ENCODE measurements around the gene PTPRD.

DNA sequence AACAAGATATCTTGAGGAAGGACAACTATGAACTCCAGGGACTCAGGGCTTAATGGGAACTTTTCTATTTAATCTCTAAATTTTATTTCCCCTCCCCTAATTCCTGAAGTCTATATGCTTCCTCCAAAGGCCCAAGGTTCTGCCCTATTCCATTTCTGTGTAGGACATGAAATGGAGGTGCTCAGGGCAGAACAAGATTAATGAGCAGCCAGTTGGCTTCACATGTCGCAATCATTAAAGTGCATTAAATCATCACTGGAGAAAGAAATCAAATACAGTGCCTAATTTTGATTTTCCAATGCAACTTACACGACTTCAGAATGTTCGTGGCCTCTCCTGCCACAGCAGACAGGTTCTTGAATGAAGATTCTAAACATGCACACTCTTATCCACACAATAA is 862.1 kb downstream of the PTPRD start:
- TF ChIP-seq, protein P1, sequence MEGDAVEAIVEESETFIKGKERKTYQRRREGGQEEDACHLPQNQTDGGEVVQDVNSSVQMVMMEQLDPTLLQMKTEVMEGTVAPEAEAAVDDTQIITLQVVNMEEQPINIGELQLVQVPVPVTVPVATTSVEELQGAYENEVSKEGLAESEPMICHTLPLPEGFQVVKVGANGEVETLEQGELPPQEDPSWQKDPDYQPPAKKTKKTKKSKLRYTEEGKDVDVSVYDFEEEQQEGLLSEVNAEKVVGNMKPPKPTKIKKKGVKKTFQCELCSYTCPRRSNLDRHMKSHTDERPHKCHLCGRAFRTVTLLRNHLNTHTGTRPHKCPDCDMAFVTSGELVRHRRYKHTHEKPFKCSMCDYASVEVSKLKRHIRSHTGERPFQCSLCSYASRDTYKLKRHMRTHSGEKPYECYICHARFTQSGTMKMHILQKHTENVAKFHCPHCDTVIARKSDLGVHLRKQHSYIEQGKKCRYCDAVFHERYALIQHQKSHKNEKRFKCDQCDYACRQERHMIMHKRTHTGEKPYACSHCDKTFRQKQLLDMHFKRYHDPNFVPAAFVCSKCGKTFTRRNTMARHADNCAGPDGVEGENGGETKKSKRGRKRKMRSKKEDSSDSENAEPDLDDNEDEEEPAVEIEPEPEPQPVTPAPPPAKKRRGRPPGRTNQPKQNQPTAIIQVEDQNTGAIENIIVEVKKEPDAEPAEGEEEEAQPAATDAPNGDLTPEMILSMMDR (conservative IDR thresholded peaks at IDR 0.05; ENCODE audit: low read depth, low read length): no peak
- TF ChIP-seq EZH2 (IDR thresholded peaks at IDR 0.05; ENCODE audit: borderline replicate concordance, low read depth, low read length, poor library complexity, severe bottlenecking): no peak
